Measurements from ENCODE around the gene HPCAL1. TPM values are rescaled to one million over a fixed set of nuclear protein-coding genes. Genes with fewer than 3 reads are reported as not detected.

The HPCAL1 gene
- total RNA-seq, 1 donor from 2014 or later: 13.7 TPM

DNA sequence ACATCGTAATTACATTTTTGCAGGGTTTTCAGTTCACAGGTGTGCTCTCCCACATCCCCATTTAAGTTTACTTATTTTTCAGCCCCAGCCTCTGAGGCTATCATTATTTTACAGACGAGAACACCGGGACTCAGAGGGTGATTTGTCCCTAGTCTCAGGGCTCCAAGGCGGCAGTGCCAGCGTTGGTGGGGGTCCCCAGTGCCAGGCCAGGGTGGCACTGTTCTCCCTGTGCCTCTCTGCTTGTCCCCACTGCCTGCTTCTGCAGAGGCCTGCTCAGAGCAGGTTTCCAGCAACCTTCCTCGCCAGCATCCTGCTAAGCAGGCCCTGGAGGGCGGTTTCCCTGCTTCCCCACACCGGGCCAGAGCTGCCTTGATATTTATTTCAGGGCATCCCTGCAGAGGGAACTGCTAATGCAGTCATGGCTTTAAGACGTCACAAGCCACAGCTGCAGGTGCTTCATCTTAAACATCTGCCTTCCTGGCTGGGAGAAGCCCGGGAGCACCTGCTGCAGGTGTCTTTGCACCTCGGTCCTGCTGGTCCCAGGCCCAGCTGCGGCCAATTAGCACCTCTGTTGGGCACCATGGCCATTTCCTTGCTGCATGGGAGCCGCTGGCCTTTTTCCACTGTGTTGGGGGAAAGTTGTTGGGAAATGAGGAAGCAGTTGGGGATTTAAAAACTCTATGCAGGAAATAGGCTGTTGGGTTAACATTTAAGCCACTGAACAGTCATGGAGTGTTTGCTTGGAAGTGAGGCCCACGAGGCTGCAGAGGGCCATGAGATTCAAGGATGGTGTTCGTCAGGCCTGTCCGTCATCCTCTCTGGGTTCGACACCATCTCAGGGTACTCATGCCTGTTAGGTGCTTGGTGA lies 22.8 kb downstream of the HPCAL1 start:
- no peak for ATAC-seq

- no peak for ATAC-seq
These were observed 23.5 kb downstream of the HPCAL1 start for GRCh38 chr2:10326151-10326616.

- no peak for ATAC-seq
These were observed 24.2 kb downstream of the HPCAL1 start for GRCh38 chr2:10326707-10327594.

DNA sequence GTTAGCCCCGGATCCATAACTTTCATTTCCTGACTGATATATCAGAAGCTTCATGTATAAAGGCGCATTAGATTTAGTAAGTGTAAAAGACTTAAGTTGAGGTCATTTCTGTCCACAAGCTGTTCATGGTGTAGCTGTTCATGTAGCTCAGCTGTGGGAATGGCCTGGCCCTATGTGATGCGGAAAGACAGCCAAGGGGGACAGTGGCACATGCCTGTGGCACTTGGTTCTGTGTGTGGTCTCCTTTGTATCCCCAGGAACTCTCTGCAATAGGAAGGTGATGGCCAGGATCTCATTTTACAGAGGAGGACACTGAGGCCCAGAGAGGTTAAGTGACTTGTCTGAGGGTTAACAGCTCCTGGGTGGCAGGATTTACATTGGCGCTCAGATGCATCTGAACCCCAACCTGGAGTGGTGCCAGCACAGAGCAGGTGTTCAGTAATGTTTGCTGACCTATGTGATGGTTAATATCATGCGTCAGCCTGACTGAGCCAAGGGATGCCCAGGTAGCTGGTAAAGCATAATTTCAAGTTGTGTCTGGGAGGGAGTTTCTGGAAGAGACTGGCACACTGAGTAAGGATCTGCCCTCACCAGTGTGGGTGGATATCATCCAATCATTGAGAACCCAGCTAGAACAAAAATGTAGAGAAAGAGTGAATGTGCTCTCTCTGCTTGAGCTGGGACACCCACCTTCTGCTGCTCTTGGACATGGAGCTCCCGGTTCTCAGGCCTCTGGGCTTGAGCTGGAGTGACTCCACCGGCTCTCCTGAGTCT lies 25.4 kb downstream of the HPCAL1 start:
- ATAC-seq: no peak

DNA sequence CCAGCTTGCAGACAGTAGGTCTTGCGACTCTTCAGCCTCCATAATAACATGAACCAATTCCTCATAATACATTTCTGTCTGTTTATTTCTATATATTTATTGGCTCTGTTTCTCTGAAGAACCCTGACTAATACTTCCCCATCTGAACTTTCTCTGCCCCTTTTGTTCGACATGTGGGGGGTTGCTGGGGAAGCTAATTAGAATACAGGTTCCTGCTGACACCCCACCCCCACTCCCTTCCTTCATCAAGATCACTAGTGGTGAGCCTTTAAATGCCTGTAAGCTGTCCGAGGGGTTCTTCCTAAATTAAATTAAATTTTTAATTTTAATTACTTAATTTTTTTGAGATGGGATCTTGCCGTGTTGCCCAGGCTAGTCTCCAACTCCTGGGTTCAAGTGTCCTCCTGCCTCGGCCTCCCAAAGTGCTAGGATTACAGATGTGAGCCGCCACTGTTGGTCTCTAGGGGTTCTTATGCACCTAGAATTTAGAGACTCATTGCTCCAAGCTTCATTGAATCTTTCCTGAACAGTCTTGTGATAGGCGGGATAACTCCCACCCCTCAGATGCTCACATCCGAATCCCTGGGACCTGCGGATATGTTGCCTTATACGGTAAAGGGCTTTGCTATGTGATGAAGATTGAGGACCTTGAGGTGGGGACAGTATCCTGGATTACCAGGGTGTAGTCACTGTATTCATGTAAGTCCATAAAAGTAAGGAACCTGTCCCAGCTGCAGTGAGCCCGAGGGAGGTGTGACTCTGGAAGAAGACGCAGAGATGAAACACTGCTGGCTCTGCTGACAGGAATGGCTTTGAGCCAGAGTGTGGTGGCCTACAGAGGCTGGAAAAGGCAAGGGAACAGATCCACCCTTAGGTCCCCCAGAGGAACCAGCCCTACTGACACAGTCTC lies 26.2 kb downstream of the HPCAL1 start:
- ATAC-seq: no peak

GRCh38 chr2:10329580-10329879 lies 26.8 kb downstream of the HPCAL1 start:
- ATAC-seq: no peak

- no peak for ATAC-seq
These were observed 27.4 kb downstream of the HPCAL1 start for GRCh38 chr2:10329880-10330699.

DNA sequence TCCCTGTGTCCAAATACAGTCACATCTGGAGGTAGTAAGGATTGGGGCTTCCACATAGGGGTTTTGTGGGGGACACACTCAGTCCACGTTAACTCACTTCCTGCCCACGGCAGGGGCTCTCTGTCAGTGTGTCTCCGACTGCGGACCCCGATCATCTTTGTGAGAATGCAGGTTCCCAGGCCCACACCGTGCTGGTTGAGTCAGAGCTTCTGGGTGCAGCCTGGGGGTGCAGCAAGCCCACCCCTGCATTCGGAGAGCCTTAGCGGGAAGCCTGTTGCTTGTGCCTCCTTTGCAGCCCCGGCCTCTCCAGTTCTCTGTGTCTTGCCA lies 28.0 kb downstream of the HPCAL1 start:
- ATAC-seq: no peak

GRCh38 chr2:10331027-10331701 lies 28.5 kb downstream of the HPCAL1 start:
- ATAC-seq: peak; percentile 77

GRCh38 chr2:10331702-10332401 lies 29.1 kb downstream of the HPCAL1 start:
- peak; percentile 73 for ATAC-seq

DNA sequence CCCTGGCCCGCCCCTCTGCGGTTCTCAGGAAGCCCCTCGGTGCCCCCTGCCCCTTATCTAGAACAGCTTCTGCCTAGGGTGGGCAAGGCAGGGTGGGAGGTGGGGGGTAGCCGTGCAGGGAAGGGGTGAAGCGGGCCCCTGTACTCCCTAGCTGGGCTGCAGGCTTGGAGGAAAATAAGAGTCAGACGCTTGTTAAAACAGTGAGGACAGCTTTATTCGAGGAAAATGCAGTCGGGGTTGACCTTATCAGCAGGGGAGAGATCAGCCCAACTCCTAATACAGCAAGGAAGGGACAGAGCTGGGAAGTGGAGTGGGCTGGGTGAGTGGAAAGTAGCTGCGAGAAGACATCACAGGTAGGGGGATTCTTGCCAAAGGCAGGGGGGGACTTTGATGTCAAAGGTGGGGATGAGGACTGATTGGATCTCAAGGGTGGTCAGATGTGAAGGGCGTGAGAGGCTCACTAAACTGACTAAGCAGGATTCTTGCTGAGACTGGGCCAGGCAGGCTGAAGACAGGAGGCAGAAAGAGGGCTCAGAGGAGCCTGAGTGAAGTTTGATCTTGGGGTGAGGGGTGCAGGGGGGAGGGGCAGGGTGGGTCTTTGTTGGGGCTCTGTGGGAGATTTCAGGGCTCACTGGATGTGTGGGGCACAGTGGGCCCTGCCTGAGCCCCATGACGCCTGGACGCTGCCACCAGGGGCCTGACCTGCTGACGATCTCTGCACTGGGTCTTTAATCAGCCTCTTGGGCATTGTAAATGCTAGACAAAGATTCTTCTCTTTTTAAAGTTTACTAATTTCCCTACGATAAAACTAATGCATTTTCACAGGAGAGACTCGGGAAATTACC lies 29.9 kb downstream of the HPCAL1 start:
- no peak for ATAC-seq

- ATAC-seq: no peak
These were observed 30.5 kb downstream of the HPCAL1 start for GRCh38 chr2:10333247-10333613.

DNA sequence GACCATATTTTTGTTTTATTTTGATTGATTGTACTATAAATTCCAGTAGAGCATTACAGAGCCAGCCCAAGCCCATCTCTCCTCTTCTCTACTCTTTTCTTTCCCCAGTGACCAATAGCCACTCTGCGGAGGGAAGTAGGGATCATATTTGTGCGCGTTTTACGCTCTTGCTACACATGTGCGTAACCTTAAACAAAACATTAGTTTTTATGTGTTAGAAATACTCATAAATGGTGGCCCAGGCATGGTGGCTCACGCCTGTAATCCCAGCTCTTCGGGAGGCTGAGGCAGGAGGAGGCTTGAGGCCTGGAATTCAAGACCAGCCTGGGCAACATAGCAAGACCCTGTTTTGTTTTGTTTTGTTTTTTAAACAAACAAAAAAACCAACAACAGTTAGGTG lies 31.3 kb downstream of the HPCAL1 start:
- no peak for ATAC-seq

GRCh38 chr2:10335046-10335840 lies 32.5 kb downstream of the HPCAL1 start:
- ATAC-seq: no peak

- no peak for ATAC-seq
These were observed 33.6 kb downstream of the HPCAL1 start for GRCh38 chr2:10336283-10336682.

GRCh38 chr2:10337449-10338269 lies 35.0 kb downstream of the HPCAL1 start:
- no peak for ATAC-seq
